ENCODE data around the gene RNLS.

RNLS gene

DNA sequence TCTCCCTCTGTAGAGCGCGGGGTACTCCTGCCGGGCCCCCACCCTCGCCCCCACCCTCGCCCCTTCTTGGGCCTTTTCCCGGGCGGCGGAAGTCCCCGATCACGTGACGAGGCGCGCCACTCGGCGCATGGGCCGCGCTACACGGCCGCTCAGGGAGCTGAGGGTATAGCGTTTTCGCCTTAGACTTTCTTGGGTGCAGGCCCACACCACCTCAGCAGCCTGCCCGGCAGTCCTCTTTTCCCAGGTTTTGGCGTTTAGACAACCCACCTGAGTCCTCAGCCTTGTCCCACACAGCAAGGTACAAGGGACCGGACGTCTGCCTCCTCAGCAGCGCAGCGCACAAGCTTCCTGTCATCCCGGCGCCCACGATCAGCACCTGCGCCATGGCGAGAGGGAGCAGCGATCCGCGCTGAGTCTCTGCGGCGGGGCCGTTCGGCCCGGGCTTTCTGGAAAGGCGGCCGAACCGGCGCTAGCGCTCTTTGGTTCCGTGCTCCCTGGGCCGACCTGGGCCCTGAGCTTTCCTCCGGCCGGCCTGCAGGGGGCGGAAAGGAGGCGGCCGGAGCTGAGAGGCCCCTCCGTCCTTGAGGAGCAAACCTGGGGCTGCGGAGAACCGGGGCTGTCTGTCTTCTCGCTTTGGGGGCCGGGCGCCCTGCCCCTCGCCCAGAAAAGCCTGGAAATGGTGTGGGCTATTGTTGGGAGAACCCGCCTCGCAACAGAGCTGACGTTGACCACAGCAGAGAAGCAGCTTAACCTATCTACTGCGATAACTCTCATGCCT, at the start of gene RNLS:
Gene RNLS, minus strand, starts transcription at position 513 of the 778 bp plus-strand sequence.
- H3K27ac ChIP-seq: peak within 1 kb of the TSS; percentile 78
- ChIA-PET POLR2A (ENCODE audit: low non-redundant PET) (interaction anchor here (0.6 kb wide), 1 partner anchor 442 kb away, joined by 4 read pairs; no protein-coding TSS in a partner anchor), CTCF (interaction anchor here (0.6 kb wide), 2 partner anchors 228 to 234 kb away, joined by 3 to 6 read pairs; no protein-coding TSS in a partner anchor)
- TF ChIP-seq, protein P1, sequence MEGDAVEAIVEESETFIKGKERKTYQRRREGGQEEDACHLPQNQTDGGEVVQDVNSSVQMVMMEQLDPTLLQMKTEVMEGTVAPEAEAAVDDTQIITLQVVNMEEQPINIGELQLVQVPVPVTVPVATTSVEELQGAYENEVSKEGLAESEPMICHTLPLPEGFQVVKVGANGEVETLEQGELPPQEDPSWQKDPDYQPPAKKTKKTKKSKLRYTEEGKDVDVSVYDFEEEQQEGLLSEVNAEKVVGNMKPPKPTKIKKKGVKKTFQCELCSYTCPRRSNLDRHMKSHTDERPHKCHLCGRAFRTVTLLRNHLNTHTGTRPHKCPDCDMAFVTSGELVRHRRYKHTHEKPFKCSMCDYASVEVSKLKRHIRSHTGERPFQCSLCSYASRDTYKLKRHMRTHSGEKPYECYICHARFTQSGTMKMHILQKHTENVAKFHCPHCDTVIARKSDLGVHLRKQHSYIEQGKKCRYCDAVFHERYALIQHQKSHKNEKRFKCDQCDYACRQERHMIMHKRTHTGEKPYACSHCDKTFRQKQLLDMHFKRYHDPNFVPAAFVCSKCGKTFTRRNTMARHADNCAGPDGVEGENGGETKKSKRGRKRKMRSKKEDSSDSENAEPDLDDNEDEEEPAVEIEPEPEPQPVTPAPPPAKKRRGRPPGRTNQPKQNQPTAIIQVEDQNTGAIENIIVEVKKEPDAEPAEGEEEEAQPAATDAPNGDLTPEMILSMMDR (conservative IDR thresholded peaks at IDR 0.05; ENCODE audit: low read depth): peak; percentile 80
- peak; percentile 4 for DNase-seq (ENCODE audit: low spot score)

GRCh38 chr10:88624840-88625239, 41.7 kb upstream of the RNLS start:
- ChIA-PET CTCF (no interaction called here), POLR2A (ENCODE audit: low non-redundant PET) (no interaction called here)
- no peak overlapping the region for H3K27ac ChIP-seq
- DNase-seq (ENCODE audit: low spot score): no peak
- TF ChIP-seq, protein P1 (conservative IDR thresholded peaks at IDR 0.05; ENCODE audit: low read depth): no peak

DNA sequence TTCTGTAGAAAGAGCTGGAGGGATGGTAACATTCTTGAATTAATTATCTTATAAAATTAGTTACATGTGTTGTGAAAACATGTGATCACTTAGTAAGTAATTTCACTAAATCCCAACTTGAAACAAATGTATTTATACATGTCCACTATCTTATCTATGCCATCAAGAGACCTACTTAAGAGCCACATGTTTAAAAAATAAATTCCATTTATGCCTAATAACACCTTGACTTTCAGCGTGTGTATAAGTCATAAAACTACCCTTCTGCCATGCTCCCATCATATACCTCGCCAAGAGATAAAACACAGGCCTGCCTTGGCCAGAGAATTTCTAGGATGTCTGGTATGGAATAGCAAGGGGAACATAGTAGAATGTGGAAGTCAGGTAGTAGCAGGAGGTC, 40.7 kb upstream of the RNLS start:
- TF ChIP-seq, protein P1 (conservative IDR thresholded peaks at IDR 0.05; ENCODE audit: low read depth): no peak
- POLR2A ChIA-PET (ENCODE audit: low non-redundant PET): no interaction called here
- DNase-seq (ENCODE audit: low spot score): no peak
- H3K27ac ChIP-seq: no peak overlapping the region
- CTCF ChIA-PET: interaction anchor here (0.6 kb wide), 1 partner anchor 187 kb away, joined by 3 read pairs; no protein-coding TSS in a partner anchor

GRCh38 chr10:88620441-88620840, 37.3 kb upstream of the RNLS start:
- DNase-seq (ENCODE audit: low spot score): no peak
- TF ChIP-seq, protein P1 (conservative IDR thresholded peaks at IDR 0.05; ENCODE audit: low read depth): no peak
- H3K27ac ChIP-seq: no peak overlapping the region
- ChIA-PET CTCF (interaction anchor here (0.7 kb wide), 1 partner anchor 590 kb away, joined by 3 read pairs; no protein-coding TSS in a partner anchor), POLR2A (ENCODE audit: low non-redundant PET) (no interaction called here)

- POLR2A ChIA-PET (ENCODE audit: low non-redundant PET): no interaction called here
- TF ChIP-seq, protein P1 (conservative IDR thresholded peaks at IDR 0.05; ENCODE audit: low read depth): no peak
- CTCF ChIA-PET: interaction anchor here (0.5 to 1.0 kb wide), 2 partner anchors 16 to 245 kb away, joined by 8 read pairs; no protein-coding TSS in a partner anchor
- no peak for DNase-seq (ENCODE audit: low spot score)
- H3K27ac ChIP-seq: no peak overlapping the region
Observed at GRCh38 chr10:88618496-88618895, 35.4 kb upstream of the RNLS start.

- POLR2A ChIA-PET (ENCODE audit: low non-redundant PET): no interaction called here
- CTCF ChIA-PET: interaction anchor here (0.9 to 1.1 kb wide), 2 partner anchors 53 to 317 kb away, joined by 3 read pairs; no protein-coding TSS in a partner anchor
- TF ChIP-seq, protein P1 (conservative IDR thresholded peaks at IDR 0.05; ENCODE audit: low read depth): no peak
- no peak overlapping the region for H3K27ac ChIP-seq
- DNase-seq (ENCODE audit: low spot score): no peak
Observed at GRCh38 chr10:88617772-88618300, 34.7 kb upstream of the RNLS start.
